ENCODE results near the gene SLITRK2.

DNA sequence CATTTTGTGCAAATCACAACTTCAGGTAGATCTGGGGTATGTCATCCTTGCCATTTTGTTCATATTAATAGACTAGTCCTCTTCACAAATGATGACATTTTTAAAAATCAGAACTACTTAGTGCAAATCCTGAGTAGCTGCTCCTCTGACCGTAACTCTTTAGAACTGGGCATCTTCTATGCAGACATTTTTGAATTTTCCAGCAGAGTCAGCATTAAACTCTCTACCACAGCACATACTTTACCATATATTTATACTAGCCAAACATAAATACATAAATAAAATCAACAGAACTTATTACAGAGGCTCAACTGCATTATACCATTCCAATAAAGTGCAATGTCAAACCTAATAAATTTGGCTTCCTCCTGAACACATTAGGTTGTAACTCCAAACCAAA lies 4.5 kb upstream of the SLITRK2 start:
- TF ChIP-seq POLR2A (IDR thresholded peaks at IDR 0.05), result no peak
- no peak for TF ChIP-seq CTCF (IDR thresholded peaks at IDR 0.05)
